Parathyroid adenoma (tissue), 2 donors: Measurements from ENCODE around the gene RFTN1.

Experiments
- H2AFZ ChIP-seq: fragments of 300-600 bp; sonication (generic); one replicate; pipeline ENCODE4 v1.7.0; 2017; ENCODE audit warnings: antibody characterized with exemption, mild to moderate bottlenecking
- H3K27ac ChIP-seq: fragments of 300-600 bp; sonication (generic); one replicate; pipeline ENCODE4 v1.7.0; 2017
- H3K27me3 ChIP-seq: fragments of 300-600 bp; sonication (generic); one replicate; pipeline ENCODE4 v1.7.0; 2017; ENCODE audit warnings: low read length; ENCODE audit not compliant: control insufficient read depth, insufficient read depth
- H3K36me3 ChIP-seq: fragments of 300-600 bp; sonication (generic); one replicate; pipeline ENCODE4 v1.7.0; 2017; ENCODE audit warnings: low read length; ENCODE audit not compliant: control insufficient read depth, insufficient read depth
- H3K4me1 ChIP-seq: fragments of 300-600 bp; sonication (generic); one replicate; pipeline ENCODE4 v1.7.0; 2017; ENCODE audit warnings: control low read depth
- H3K4me2 ChIP-seq: fragments of 300-600 bp; sonication (generic); one replicate; pipeline ENCODE4 v1.7.0; 2017; ENCODE audit warnings: low read length
- H3K4me3 ChIP-seq: fragments of 300-600 bp; sonication (generic); one replicate; pipeline ENCODE4 v1.7.0; 2017; ENCODE audit warnings: low read depth, low read length
- H3K79me2 ChIP-seq: fragments of 300-600 bp; sonication (generic); one replicate; pipeline ENCODE4 v1.7.0; 2017; ENCODE audit warnings: control low read depth
- H3K9ac ChIP-seq: fragments of 300-600 bp; sonication (generic); one replicate; pipeline ENCODE4 v1.7.0; 2017; ENCODE audit warnings: mild to moderate bottlenecking
- H3K9me3 ChIP-seq: fragments of 300-600 bp; sonication (generic); one replicate; pipeline ENCODE4 v1.7.0; 2017; ENCODE audit warnings: low read length; ENCODE audit not compliant: control insufficient read depth
- TF ChIP-seq, protein P1 (sequence below): fragments of 300-600 bp; sonication (generic); IDR thresholded peaks from one replicate; pipeline ENCODE4 v1.7.0; 2017; ENCODE audit warnings: antibody characterized with exemption, mild to moderate bottlenecking
- donor health status: primary hyperparathyroidism.

The RFTN1 gene

DNA sequence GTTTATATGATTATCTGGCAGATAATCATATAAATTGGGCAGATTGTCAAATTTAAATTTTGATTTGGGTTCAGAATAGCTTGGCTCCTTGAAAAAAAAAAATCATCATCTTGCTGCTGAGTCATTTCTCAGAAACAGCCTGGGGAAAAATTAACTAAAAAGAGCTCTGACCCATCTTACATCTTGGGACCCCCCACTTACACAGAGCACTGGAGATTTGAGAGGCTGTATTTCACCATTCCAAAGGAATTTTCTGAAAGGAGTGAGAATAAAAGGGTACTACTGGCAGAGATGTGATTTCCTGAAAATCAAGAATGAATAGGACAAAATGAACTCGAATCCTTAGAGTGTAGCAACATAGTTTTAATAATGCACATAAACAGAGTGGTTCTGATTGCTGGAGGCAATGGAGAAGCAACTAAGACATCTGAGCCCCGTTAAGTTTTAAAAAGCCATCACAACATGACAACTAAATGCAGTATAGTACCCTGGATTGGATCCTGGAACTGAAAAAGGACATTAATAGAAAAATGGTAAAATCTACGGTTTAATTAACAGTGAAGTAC is 97.5 kb downstream of the RFTN1 start:
- no peaks in the 10 kb centered on the region for H3K79me2 ChIP-seq
- H3K27ac ChIP-seq, result no peak overlapping the region
- no peak overlapping the region for H2AFZ ChIP-seq
- H3K27me3 ChIP-seq, result no peaks in the 10 kb centered on the region
- no peaks in the 10 kb centered on the region for H3K9me3 ChIP-seq
- no peaks in the 10 kb centered on the region for H3K4me1 ChIP-seq
- H3K36me3 ChIP-seq, result no peaks in the 10 kb centered on the region
- TF ChIP-seq, protein P1, sequence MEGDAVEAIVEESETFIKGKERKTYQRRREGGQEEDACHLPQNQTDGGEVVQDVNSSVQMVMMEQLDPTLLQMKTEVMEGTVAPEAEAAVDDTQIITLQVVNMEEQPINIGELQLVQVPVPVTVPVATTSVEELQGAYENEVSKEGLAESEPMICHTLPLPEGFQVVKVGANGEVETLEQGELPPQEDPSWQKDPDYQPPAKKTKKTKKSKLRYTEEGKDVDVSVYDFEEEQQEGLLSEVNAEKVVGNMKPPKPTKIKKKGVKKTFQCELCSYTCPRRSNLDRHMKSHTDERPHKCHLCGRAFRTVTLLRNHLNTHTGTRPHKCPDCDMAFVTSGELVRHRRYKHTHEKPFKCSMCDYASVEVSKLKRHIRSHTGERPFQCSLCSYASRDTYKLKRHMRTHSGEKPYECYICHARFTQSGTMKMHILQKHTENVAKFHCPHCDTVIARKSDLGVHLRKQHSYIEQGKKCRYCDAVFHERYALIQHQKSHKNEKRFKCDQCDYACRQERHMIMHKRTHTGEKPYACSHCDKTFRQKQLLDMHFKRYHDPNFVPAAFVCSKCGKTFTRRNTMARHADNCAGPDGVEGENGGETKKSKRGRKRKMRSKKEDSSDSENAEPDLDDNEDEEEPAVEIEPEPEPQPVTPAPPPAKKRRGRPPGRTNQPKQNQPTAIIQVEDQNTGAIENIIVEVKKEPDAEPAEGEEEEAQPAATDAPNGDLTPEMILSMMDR, result no peak
- no peak overlapping the region for H3K4me2 ChIP-seq
- H3K9ac ChIP-seq, result no peak overlapping the region
- H3K4me3 ChIP-seq, result no peak overlapping the region

DNA sequence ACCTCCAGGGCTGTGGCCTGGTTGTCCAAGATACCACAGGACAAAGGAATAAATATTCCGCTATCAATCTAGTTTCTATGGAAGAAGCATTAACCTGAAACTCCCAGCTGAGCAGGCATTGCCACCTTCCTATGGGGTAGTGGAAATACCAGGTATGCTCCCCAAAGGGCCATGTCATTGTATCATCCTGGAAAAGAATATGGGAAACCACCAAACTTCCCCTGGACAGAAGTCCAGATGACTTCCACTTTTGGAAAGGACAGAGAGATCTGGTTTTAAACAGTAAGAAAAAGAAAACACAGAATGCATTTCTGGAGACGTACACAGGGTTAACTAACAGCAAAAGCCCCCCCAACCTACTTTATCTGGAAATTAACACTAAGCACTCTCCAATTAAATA is 100.2 kb downstream of the RFTN1 start:
- no peaks in the 10 kb centered on the region for H3K36me3 ChIP-seq
- H3K9ac ChIP-seq, result no peak overlapping the region
- TF ChIP-seq, protein P1, result no peak
- H3K27ac ChIP-seq, result no peak overlapping the region
- no peak overlapping the region for H3K4me3 ChIP-seq
- no peak overlapping the region for H3K4me2 ChIP-seq
- H3K9me3 ChIP-seq, result no peaks in the 10 kb centered on the region
- H3K27me3 ChIP-seq, result no peaks in the 10 kb centered on the region
- H3K4me1 ChIP-seq, result no peaks in the 10 kb centered on the region
- H3K79me2 ChIP-seq, result no peaks in the 10 kb centered on the region
- H2AFZ ChIP-seq, result no peak overlapping the region

DNA sequence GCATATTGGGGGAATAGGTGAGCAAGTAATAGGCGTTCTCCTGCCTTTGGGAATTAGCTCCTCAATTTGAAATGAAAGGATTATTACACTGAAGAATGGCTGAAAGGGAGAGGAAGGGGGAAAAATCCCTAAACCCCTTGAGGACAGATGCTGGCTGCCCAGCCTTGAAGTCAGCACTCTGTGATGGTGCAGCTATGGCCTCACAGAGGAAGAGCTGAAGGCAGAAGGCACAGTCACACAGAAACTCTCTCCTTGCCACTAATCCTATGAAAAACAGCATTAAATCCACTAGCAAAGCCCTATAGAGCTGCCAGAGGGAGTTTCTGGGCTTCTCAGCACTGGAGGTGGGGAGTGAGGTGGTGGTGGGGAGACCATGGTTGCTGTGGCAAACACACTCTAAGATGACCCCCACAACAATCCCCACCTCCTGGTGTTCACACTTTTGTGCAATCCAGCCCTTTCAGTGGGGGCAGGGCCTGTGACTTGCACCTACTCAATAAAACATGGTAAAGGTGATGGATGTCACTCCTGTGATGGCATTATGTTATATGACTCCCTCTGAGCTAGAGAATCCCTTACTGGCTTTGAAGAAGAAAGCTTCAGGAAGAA is 101.2 kb downstream of the RFTN1 start:
- H3K4me1 ChIP-seq, result no peaks in the 10 kb centered on the region
- H3K27me3 ChIP-seq, result no peaks in the 10 kb centered on the region
- H3K4me3 ChIP-seq, result no peak overlapping the region
- H2AFZ ChIP-seq, result no peak overlapping the region
- H3K9ac ChIP-seq, result no peak overlapping the region
- H3K4me2 ChIP-seq, result no peak overlapping the region
- TF ChIP-seq, protein P1, result no peak
- no peaks in the 10 kb centered on the region for H3K79me2 ChIP-seq
- H3K27ac ChIP-seq, result no peak overlapping the region
- no peaks in the 10 kb centered on the region for H3K9me3 ChIP-seq
- H3K36me3 ChIP-seq, result no peaks in the 10 kb centered on the region

DNA sequence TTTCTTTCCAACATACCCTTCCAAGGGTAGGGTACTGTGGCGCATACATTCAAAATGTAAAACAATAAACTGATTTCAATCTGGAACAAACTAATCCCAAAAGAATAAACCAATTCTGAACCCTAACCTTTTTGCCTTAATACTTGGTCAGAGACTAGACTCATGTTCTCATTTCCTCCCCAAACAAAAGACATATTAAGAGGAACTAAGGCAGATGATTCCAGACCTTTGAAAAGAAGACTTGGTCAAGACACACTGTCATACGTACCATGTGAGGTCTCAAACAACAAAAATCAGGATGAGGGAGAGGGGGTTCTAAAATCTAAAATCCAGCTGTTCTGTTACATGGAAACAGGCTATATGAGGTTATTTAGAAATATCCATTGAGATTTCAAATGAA is 102.1 kb downstream of the RFTN1 start:
- H2AFZ ChIP-seq, result no peak overlapping the region
- no peaks in the 10 kb centered on the region for H3K4me1 ChIP-seq
- H3K4me2 ChIP-seq, result no peak overlapping the region
- no peak overlapping the region for H3K27ac ChIP-seq
- H3K36me3 ChIP-seq, result no peaks in the 10 kb centered on the region
- H3K79me2 ChIP-seq, result no peaks in the 10 kb centered on the region
- H3K9ac ChIP-seq, result no peak overlapping the region
- no peaks in the 10 kb centered on the region for H3K27me3 ChIP-seq
- H3K4me3 ChIP-seq, result no peak overlapping the region
- no peaks in the 10 kb centered on the region for H3K9me3 ChIP-seq
- TF ChIP-seq, protein P1, result no peak

DNA sequence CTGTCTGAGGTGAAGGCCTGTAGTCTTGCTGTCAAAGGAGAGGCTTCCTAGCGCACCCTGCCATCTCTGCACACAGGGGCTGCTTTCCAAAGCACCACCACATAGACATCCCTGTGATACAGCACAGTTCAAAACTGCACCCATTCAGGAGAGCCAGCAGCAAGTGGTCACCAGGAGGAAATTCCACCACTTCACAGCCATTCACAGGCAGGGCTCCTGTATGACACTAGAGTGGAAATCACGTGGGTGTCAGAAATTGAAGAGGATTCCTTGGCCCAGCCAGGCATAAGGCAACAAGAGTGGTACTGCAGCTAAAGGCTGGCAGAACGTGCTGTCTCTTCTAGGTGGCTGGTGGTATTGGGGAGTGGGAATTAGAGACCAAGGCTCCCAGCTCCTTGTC is 102.8 kb downstream of the RFTN1 start:
- TF ChIP-seq, protein P1, result no peak
- no peak overlapping the region for H3K4me3 ChIP-seq
- H3K36me3 ChIP-seq, result no peaks in the 10 kb centered on the region
- no peak overlapping the region for H3K4me2 ChIP-seq
- no peak overlapping the region for H3K9ac ChIP-seq
- H3K27ac ChIP-seq, result no peak overlapping the region
- H2AFZ ChIP-seq, result no peak overlapping the region
- no peaks in the 10 kb centered on the region for H3K4me1 ChIP-seq
- H3K9me3 ChIP-seq, result no peaks in the 10 kb centered on the region
- H3K79me2 ChIP-seq, result no peaks in the 10 kb centered on the region
- H3K27me3 ChIP-seq, result no peaks in the 10 kb centered on the region
